HG02970 (cell line): ENCODE results near the gene PRDM16.

Experiments used
- ATAC-seq: cut with Tn5 transposase; IDR thresholded peaks from one replicate; pipeline ENCODE4 v1.9.1; 2021; ENCODE audit warnings: mild to moderate bottlenecking, moderate library complexity, moderate number of reproducible peaks; ENCODE audit not compliant: unreplicated experiment, low FRiP score

Gene PRDM16

GRCh38 chr1:3246251-3246650 is 177.2 kb downstream of the PRDM16 start:
- ATAC-seq = no peak

- no peak for ATAC-seq
Measured at GRCh38 chr1:3247521-3248121, 178.6 kb downstream of the PRDM16 start.

- ATAC-seq = no peak
Measured at GRCh38 chr1:3248155-3249141, 179.4 kb downstream of the PRDM16 start.

- no peak for ATAC-seq
Measured at GRCh38 chr1:3249231-3249630, 180.2 kb downstream of the PRDM16 start.

GRCh38 chr1:3249631-3250501 is 180.9 kb downstream of the PRDM16 start:
- no peak for ATAC-seq

GRCh38 chr1:3250624-3251023 is 181.6 kb downstream of the PRDM16 start:
- ATAC-seq = no peak

GRCh38 chr1:3251099-3251806 is 182.2 kb downstream of the PRDM16 start:
- ATAC-seq = no peak

GRCh38 chr1:3251807-3252428 is 182.9 kb downstream of the PRDM16 start:
- ATAC-seq = no peak

- ATAC-seq = no peak
Measured at GRCh38 chr1:3255680-3256079, 186.7 kb downstream of the PRDM16 start.

GRCh38 chr1:3257788-3258187 is 188.8 kb downstream of the PRDM16 start:
- no peak for ATAC-seq

GRCh38 chr1:3258386-3259003 is 189.5 kb downstream of the PRDM16 start:
- ATAC-seq = no peak

GRCh38 chr1:3259020-3259419 is 190.0 kb downstream of the PRDM16 start:
- no peak for ATAC-seq

GRCh38 chr1:3261007-3261968 is 192.3 kb downstream of the PRDM16 start:
- ATAC-seq = no peak

- ATAC-seq = no peak
Measured at GRCh38 chr1:3261969-3262579, 193.1 kb downstream of the PRDM16 start.

GRCh38 chr1:3262681-3263286 is 193.8 kb downstream of the PRDM16 start:
- ATAC-seq = no peak

- no peak for ATAC-seq
Measured at GRCh38 chr1:3263790-3264189, 194.8 kb downstream of the PRDM16 start.

GRCh38 chr1:3264456-3264855 is 195.5 kb downstream of the PRDM16 start:
- no peak for ATAC-seq
